Natural killer cell (primary cell): ENCODE measurements around the gene CLECL1. TPM values are rescaled to one million over a fixed set of nuclear protein-coding genes. Genes with fewer than 3 reads are reported as not detected.
"Not testable (repeated sequence)": the region's sequence is repeated elsewhere in the genome, so short reads cannot be mapped to it uniquely, and the experiment has no call there.

Experiments
- ATAC-seq, 3 donors: fragments of 150-1000 bp in 2 of 3; fragments of 200-7000 bp in 1 of 3; cut with Tn5 transposase; 1 replicate in 1 of 3; 2 replicates in 2 of 3; pipeline ENCODE4 v1.10.0; 2021; ENCODE audit warnings: mild to moderate bottlenecking in 2 of 3, moderate library complexity in 2 of 3
- DNase-seq, 2 donors: peaks; one replicate each; pipeline versions ENCODE4 v3.0.0 to v3.0.0-alpha.2; 2013 to 2021; ENCODE audit warnings: mixed read lengths in 1 of 2
- H3K27ac ChIP-seq: one replicate; pipeline ENCODE4 v1.5.1; 2013; ENCODE audit warnings: mild to moderate bottlenecking, low read length
- H3K27me3 ChIP-seq: one replicate; pipeline ENCODE4 v1.6.1; 2013; ENCODE audit warnings: low read length; ENCODE audit not compliant: control insufficient read depth, insufficient read depth
- H3K36me3 ChIP-seq: one replicate; pipeline ENCODE4 v1.6.1; 2013; ENCODE audit warnings: low read length; ENCODE audit not compliant: control insufficient read depth, insufficient read depth
- H3K4me1 ChIP-seq: one replicate; pipeline ENCODE4 v1.6.1; 2013; ENCODE audit warnings: low read length; ENCODE audit not compliant: control insufficient read depth, insufficient read depth
- H3K4me3 ChIP-seq: one replicate; pipeline ENCODE4 v1.5.1; 2013; ENCODE audit warnings: low read length
- H3K9me3 ChIP-seq: one replicate; pipeline ENCODE4 v1.6.1; 2013; ENCODE audit warnings: low read length; ENCODE audit not compliant: control insufficient read depth, insufficient read depth
- H3K27ac Mint-ChIP-seq, 2 donors: one replicate each; pipeline ENCODE4 v1.8.0; 2022; ENCODE audit warnings: mild to moderate bottlenecking in 2 of 2, mixed read lengths in 2 of 2, moderate library complexity in 1 of 2
- H3K27me3 Mint-ChIP-seq, 2 donors: one replicate each; pipeline ENCODE4 v1.8.0; 2022; ENCODE audit warnings: low read depth in 2 of 2, mixed read lengths in 2 of 2
- H3K36me3 Mint-ChIP-seq: one replicate; pipeline ENCODE4 v1.8.0; 2022; ENCODE audit warnings: mixed read lengths
- H3K4me1 Mint-ChIP-seq, 2 donors: one replicate each; pipeline ENCODE4 v1.8.0; 2022; ENCODE audit warnings: mixed read lengths in 2 of 2
- H3K4me3 Mint-ChIP-seq: one replicate; pipeline ENCODE4 v1.8.0; 2022; ENCODE audit warnings: mild to moderate bottlenecking, moderate library complexity, mixed read lengths
- H3K9me3 Mint-ChIP-seq, 2 donors: one replicate each; pipeline ENCODE4 v1.8.0; 2022; ENCODE audit warnings: mixed read lengths in 2 of 2
- WGBS: methylation state at CpG from one replicate; pipeline ENCODE4 v1.1.7; 2013; ENCODE audit warnings: missing lambda C conversion rate; ENCODE audit not compliant: insufficient coverage; 5-methylcytosine and 5-hydroxymethylcytosine counted together
- intact Hi-C: fragments of 100-400 bp; cut with micrococcal nuclease; formaldehyde crosslinking; loops from one replicate; pipeline ENCODE4 v1.14.2; 2022
- total RNA-seq, 4 donors: library from RNA; stranded (reverse); fragments of 120-200 nt in 1 of 4; gene quantifications; one replicate each; pipeline versions ENCODE4 v1.2.3 to v1.2.4, GENCODE V29; 2013 to 2022
- TF ChIP-seq, protein P1 (sequence below): fragments of 200-600 bp; IDR thresholded peaks from one replicate; pipeline ENCODE4 v1.8.0; 2022; ENCODE audit warnings: antibody characterized with exemption

CLECL1 gene
- total RNA-seq, 3 donors from 2014 or later (not counting 1 experiment from before 2014, with no cell fraction given), result 0.64 to 1.5 (median 0.72) TPM

DNA sequence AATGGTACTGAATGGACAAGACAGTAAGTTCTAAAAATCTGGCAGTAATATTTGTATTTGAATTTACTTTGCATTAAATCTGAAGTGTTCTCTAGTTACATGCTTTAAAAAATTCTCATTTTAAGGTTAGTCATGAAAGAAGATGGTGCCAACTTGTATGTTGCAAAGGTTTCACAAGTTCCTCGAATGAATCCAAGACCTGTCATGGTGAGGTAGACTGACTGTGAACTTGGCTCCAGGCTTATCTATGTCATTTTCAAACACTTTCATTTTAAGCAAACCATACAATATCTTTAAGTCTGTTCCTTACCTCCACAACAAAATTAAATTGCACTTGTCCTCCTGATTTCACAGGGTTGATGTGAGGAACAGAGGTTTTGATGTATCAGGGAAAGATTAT is 40.0 kb downstream of the CLECL1 start:
- no peak overlapping the region for H3K4me3 ChIP-seq
- DNase-seq (no peak), ATAC-seq (no peak)
- Mint-ChIP-seq H3K27ac (peak overlapping the region; percentile 46 to 79), H3K36me3 (peaks cover 79% of the 10 kb centered on the region), H3K4me1 (peaks cover 16 to 43% of the 10 kb centered on the region in 2 donors), H3K4me3 (no peak overlapping the region), H3K9me3 (peaks cover 0 to 12% of the 10 kb centered on the region in 2 donors), H3K27me3 (no peaks in the 10 kb centered on the region)
- no peaks in the 10 kb centered on the region for H3K27me3 ChIP-seq
- H3K27ac ChIP-seq, result no peak overlapping the region
- WGBS, result 79% methylated on average over 1 of the region's 1 CpG
- TF ChIP-seq, protein P1, sequence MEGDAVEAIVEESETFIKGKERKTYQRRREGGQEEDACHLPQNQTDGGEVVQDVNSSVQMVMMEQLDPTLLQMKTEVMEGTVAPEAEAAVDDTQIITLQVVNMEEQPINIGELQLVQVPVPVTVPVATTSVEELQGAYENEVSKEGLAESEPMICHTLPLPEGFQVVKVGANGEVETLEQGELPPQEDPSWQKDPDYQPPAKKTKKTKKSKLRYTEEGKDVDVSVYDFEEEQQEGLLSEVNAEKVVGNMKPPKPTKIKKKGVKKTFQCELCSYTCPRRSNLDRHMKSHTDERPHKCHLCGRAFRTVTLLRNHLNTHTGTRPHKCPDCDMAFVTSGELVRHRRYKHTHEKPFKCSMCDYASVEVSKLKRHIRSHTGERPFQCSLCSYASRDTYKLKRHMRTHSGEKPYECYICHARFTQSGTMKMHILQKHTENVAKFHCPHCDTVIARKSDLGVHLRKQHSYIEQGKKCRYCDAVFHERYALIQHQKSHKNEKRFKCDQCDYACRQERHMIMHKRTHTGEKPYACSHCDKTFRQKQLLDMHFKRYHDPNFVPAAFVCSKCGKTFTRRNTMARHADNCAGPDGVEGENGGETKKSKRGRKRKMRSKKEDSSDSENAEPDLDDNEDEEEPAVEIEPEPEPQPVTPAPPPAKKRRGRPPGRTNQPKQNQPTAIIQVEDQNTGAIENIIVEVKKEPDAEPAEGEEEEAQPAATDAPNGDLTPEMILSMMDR, result no peak
- peaks cover 83% of the 10 kb centered on the region for H3K36me3 ChIP-seq
- H3K9me3 ChIP-seq, result peaks cover 2% of the 10 kb centered on the region
- H3K4me1 ChIP-seq, result peaks cover 4% of the 10 kb centered on the region
- intact Hi-C loops, result no loop called here

DNA sequence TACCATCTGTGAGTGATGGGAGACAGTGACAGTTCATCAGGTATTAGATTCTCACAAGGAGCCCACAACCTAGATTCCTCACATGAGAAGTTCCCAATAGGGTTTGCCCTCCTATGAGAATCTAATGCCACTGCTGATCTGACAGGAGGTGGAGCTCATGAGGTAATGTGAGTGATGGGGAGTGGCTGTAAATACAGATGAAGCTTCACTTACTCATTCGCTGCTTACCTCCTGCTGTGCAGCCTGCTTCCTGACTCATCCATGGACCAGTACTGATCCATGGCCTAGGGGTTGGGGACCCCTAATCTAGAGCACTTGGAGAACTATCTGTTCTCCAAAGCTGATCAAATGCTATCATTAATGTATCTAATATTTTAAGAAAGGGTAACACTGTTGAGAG is 45.7 kb downstream of the CLECL1 start:
- ATAC-seq, result peak; percentile 21 to 72 (median 50)
- peaks cover 71% of the 10 kb centered on the region for H3K36me3 ChIP-seq
- H3K4me3 ChIP-seq, result no peak overlapping the region
- H3K27ac ChIP-seq, result peak overlapping the region; percentile 1
- WGBS, result 44% methylated on average over 1 of the region's 1 CpG
- Mint-ChIP-seq H3K27ac (peak overlapping the region; percentile 85 to 87), H3K9me3 (peaks cover 2 to 13% of the 10 kb centered on the region in 2 donors), H3K27me3 (no peaks in the 10 kb centered on the region), H3K4me3 (peak overlapping the region; percentile 25), H3K4me1 (peaks cover 61 to 71% of the 10 kb centered on the region in 2 donors), H3K36me3 (peaks cover 66% of the 10 kb centered on the region)
- peaks cover 30% of the 10 kb centered on the region for H3K4me1 ChIP-seq
- intact Hi-C loops, result loop anchor here (5.0 kb wide), 1 partner anchor 35 kb away; no protein-coding TSS in a partner anchor
- no peaks in the 10 kb centered on the region for H3K27me3 ChIP-seq
- TF ChIP-seq, protein P1, result no peak
- DNase-seq, result peak in 1 of 2 donors; percentile 58
- no peaks in the 10 kb centered on the region for H3K9me3 ChIP-seq

DNA sequence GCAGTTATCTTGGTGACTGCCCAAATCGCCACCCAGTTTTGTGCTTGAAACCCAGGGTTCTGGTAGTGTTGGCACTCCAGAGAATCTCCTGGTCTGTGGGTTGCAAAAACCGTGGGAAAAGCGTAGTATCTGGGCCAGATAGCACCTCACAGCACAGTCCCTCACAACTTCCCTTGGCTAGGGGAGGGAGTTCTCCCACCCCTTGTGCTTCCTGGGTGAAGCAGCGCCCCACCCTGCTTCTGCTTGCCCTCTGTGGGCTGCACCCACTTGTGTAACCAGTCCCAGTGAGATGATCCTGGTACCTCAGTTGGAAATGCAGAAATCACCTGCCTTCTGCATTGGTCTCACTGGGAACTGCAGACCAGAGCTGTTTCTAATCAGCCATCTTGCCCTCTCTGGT is 47.0 kb downstream of the CLECL1 start:
- 38% methylated on average over 4 of the region's 4 CpGs for WGBS
- H3K36me3 ChIP-seq, result peaks cover 71% of the 10 kb centered on the region
- Mint-ChIP-seq H3K27me3 (no peaks in the 10 kb centered on the region), H3K27ac (peak overlapping the region; percentile 85 to 87), H3K9me3 (peaks cover 2 to 13% of the 10 kb centered on the region in 2 donors), H3K4me3 (peak overlapping the region; percentile 68), H3K36me3 (peaks cover 63% of the 10 kb centered on the region), H3K4me1 (peaks cover 57 to 65% of the 10 kb centered on the region in 2 donors)
- intact Hi-C loops, result loop anchor here (5.0 kb wide), 1 partner anchor 34 kb away; no protein-coding TSS in a partner anchor
- peaks cover 30% of the 10 kb centered on the region for H3K4me1 ChIP-seq
- H3K4me3 ChIP-seq, result no peak overlapping the region
- TF ChIP-seq, protein P1, result no peak
- no peaks in the 10 kb centered on the region for H3K9me3 ChIP-seq
- ATAC-seq (peak in 2 of 3 donors; percentile 32 to 45), DNase-seq (no peak)
- no peaks in the 10 kb centered on the region for H3K27me3 ChIP-seq
- peak overlapping the region; percentile 55 for H3K27ac ChIP-seq

DNA sequence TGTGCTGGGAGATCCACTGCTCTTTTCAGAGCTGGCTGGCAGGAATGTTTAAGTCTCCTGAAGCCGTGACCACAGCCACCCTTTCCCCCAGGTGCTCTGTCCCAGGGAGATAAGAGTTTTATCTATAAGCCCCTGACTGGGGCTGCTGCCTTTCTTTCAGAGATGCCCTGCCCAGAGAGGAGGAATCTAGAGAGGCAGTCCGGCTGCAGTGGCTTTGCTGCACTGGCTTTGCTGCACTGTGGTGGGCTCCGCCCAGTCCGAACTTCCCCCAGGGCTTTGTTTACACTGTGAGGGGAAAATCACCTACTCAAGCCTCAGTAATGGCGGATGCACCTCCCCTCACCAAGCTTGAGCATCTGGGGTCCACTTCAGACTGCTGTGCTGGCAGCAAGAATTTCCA is 47.5 kb downstream of the CLECL1 start:
- Mint-ChIP-seq H3K4me1 (peaks cover 56 to 60% of the 10 kb centered on the region in 2 donors), H3K4me3 (peak overlapping the region; percentile 72), H3K36me3 (peaks cover 63% of the 10 kb centered on the region), H3K9me3 (peaks cover 2 to 14% of the 10 kb centered on the region in 2 donors), H3K27ac (peak overlapping the region; percentile 85 to 87)
- WGBS, result 53% methylated on average over 5 of the region's 5 CpGs
- not testable (repeated sequence) for DNase-seq, H3K9me3 ChIP-seq, H3K27me3 ChIP-seq, H3K27me3 Mint-ChIP-seq, H3K4me3 ChIP-seq
- intact Hi-C loops, result loop anchor here (5.0 kb wide), 1 partner anchor 33 kb away; no protein-coding TSS in a partner anchor
- Histone ChIP-seq H3K4me1 (peaks cover 30% of the 10 kb centered on the region), H3K27ac (peak overlapping the region; percentile 55), H3K36me3 (peaks cover 71% of the 10 kb centered on the region)
- ATAC-seq, result peak; percentile 64 to 82 (median 68)

DNA sequence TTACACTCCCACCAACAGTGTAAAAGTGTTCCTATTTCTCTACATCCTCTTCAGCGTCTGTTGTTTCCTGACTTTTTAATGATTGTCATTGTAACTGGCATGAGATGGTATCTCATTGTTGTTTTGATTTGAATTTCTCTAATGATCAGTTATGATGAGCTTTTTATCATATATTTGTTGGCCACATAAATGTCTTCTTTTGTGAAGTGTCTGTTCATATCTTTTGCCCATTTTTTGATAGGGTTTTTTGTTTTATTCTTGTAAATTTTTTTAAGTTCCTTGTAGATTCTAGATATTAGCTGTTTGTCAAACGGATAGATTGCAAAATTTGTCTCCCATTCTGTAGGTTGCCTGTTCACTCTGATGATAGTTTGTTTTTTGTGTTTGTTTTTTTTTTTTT is 49.9 kb downstream of the CLECL1 start:
- H3K27me3 Mint-ChIP-seq, H3K27ac ChIP-seq, intact Hi-C loops, H3K4me3 ChIP-seq, DNase-seq, H3K9me3 ChIP-seq, H3K27me3 ChIP-seq, ATAC-seq: not testable (repeated sequence)
- Mint-ChIP-seq H3K27ac (peak overlapping the region; percentile 85 to 87), H3K36me3 (peaks cover 55% of the 10 kb centered on the region), H3K9me3 (peaks cover 2 to 12% of the 10 kb centered on the region in 2 donors), H3K4me1 (peaks cover 66 to 73% of the 10 kb centered on the region in 2 donors), H3K4me3 (peak overlapping the region; percentile 35)
- WGBS, result 100% methylated on average over 1 of the region's 2 CpGs
- peaks cover 30% of the 10 kb centered on the region for H3K4me1 ChIP-seq
- peaks cover 65% of the 10 kb centered on the region for H3K36me3 ChIP-seq

DNA sequence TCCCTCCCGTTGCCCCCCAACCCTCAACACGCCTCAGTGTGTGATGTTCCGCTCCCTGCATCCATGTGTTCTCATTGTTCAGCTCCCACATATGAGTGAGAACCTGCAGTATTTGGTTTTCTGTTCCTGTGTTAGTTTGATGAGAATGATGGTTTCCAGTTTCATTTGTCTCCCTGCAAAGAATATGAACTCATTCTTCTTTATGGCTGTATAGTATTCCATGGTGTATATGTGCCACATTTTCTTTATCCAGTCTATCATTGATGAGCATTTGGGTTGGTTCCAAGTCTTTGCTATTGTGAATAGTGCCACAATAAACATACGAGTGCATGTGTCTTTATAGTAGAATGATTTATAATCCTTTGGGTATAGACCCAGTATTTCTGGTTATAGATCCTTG is 50.4 kb downstream of the CLECL1 start:
- H3K9me3 ChIP-seq, ATAC-seq, H3K27me3 ChIP-seq, DNase-seq, H3K4me3 ChIP-seq, intact Hi-C loops, H3K4me3 Mint-ChIP-seq, H3K27me3 Mint-ChIP-seq, H3K27ac ChIP-seq: not testable (repeated sequence)
- Histone ChIP-seq H3K36me3 (peaks cover 63% of the 10 kb centered on the region), H3K4me1 (peaks cover 30% of the 10 kb centered on the region)
- Mint-ChIP-seq H3K4me1 (peaks cover 67 to 77% of the 10 kb centered on the region in 2 donors), H3K27ac (peak overlapping the region; percentile 85 to 87), H3K36me3 (peaks cover 56% of the 10 kb centered on the region), H3K9me3 (peaks cover 2 to 12% of the 10 kb centered on the region in 2 donors)
- 93% methylated on average over 2 of the region's 4 CpGs for WGBS
